Measurements from ENCODE around the gene TAF7.
"Not testable (repeated sequence)": the region's sequence is repeated elsewhere in the genome, so short reads cannot be mapped to it uniquely, and the experiment has no call there.

TAF7 gene

GRCh38 chr5:141319699-141320098, 885 bp downstream of the TAF7 start:
- DNase-seq (ENCODE audit: low read depth): no peak

GRCh38 chr5:141319202-141319601, 1.4 kb downstream of the TAF7 start:
- no peak for TF ChIP-seq CTCF (IDR thresholded peaks at IDR 0.05; ENCODE audit: control insufficient read depth, insufficient read depth, low read depth, low read length, missing control alignments)
- DNase-seq (ENCODE audit: low read depth): no peak
- H3K4me3 ChIP-seq (ENCODE audit: control insufficient read depth, low read depth, low read length): no peak overlapping the region

More at GRCh38 chr5:141319699-141320098, 885 bp downstream of the TAF7 start:
- no peak for TF ChIP-seq CTCF (IDR thresholded peaks at IDR 0.05; ENCODE audit: control insufficient read depth, insufficient read depth, low read depth, low read length, missing control alignments)
- H3K4me3 ChIP-seq (ENCODE audit: control insufficient read depth, low read depth, low read length): peak overlapping the region; percentile 78

- DNase-seq (ENCODE audit: low read depth); H3K4me3 ChIP-seq (ENCODE audit: control insufficient read depth, low read depth, low read length): not testable (repeated sequence)
These were observed 3.6 kb downstream of the TAF7 start for GRCh38 chr5:141316963-141317362.

GRCh38 chr5:141313711-141314110, 6.9 kb downstream of the TAF7 start:
- DNase-seq (ENCODE audit: low read depth): no peak
- no peak overlapping the region for H3K4me3 ChIP-seq (ENCODE audit: control insufficient read depth, low read depth, low read length)
- no peak for TF ChIP-seq CTCF (IDR thresholded peaks at IDR 0.05; ENCODE audit: control insufficient read depth, insufficient read depth, low read depth, low read length, missing control alignments)

- no peak overlapping the region for H3K4me3 ChIP-seq (ENCODE audit: control insufficient read depth, low read depth, low read length)
- no peak for DNase-seq (ENCODE audit: low read depth)
- TF ChIP-seq CTCF (IDR thresholded peaks at IDR 0.05; ENCODE audit: control insufficient read depth, insufficient read depth, low read depth, low read length, missing control alignments): no peak
These were observed 14.0 kb downstream of the TAF7 start for GRCh38 chr5:141306630-141307029.

GRCh38 chr5:141303756-141304155, 16.8 kb downstream of the TAF7 start, which contains the start of gene SLC25A2:
TSS of gene SLC25A2 (minus strand) at chr5:141304049. CDS start at chr5:141303865, 184 bp downstream.
- DNase-seq (ENCODE audit: low read depth): no peak
- no peak for TF ChIP-seq CTCF (IDR thresholded peaks at IDR 0.05; ENCODE audit: control insufficient read depth, insufficient read depth, low read depth, low read length, missing control alignments)
- no peak within 1 kb of the TSS for H3K4me3 ChIP-seq (ENCODE audit: control insufficient read depth, low read depth, low read length)

GRCh38 chr5:141298376-141298775, 22.2 kb downstream of the TAF7 start:
- no peak for DNase-seq (ENCODE audit: low read depth)
- no peak for TF ChIP-seq CTCF (IDR thresholded peaks at IDR 0.05; ENCODE audit: control insufficient read depth, insufficient read depth, low read depth, low read length, missing control alignments)

More at GRCh38 chr5:141298376-141298775, 22.2 kb downstream of the TAF7 start:
- no peak overlapping the region for H3K4me3 ChIP-seq (ENCODE audit: control insufficient read depth, low read depth, low read length)
